LNCaP clone FGC (cell line): ENCODE measurements around the gene ZNF316.

Source experiments
- DNase-seq: peaks from one replicate; pipeline ENCODE4 v3.0.0-alpha.2; 2011; ENCODE audit warnings: low read depth
- H3K4me3 ChIP-seq: 2 replicates; pipeline ENCODE4 v1.5.1; 2011; ENCODE audit warnings: mild to moderate bottlenecking, low read depth, low read length, control low read depth
- CTCF ChIP-seq: IDR thresholded peaks from 2 replicates; pipeline ENCODE4 v1.5.1; 2012; ENCODE audit warnings: mild to moderate bottlenecking; ENCODE audit not compliant: control insufficient read depth, insufficient read depth; ENCODE audit errors: extremely low read depth

The ZNF316 gene

GRCh38 chr7:6614953-6615722, 22.0 kb upstream of the ZNF316 start, which contains the start of gene ZNF853:
Gene ZNF853 (plus strand): TSS chr7:6615610. CDS start chr7:6616175, 565 bp downstream.
- TF ChIP-seq CTCF: no peak

GRCh38 chr7:6615723-6616555, 21.2 kb upstream of the ZNF316 start:
- H3K4me3 ChIP-seq: no peak overlapping the region
- no peak for TF ChIP-seq CTCF
- no peak for DNase-seq

More at GRCh38 chr7:6614953-6615722, 22.0 kb upstream of the ZNF316 start, which contains the start of gene ZNF853:
- no peak within 1 kb of the TSS for H3K4me3 ChIP-seq
- no peak for DNase-seq

- DNase-seq: no peak
- no peak overlapping the region for H3K4me3 ChIP-seq
- no peak for TF ChIP-seq CTCF
These were observed 20.1 kb upstream of the ZNF316 start for GRCh38 chr7:6616854-6617643.

GRCh38 chr7:6618621-6619020, 18.5 kb upstream of the ZNF316 start:
- no peak for TF ChIP-seq CTCF
- H3K4me3 ChIP-seq: no peak overlapping the region
- no peak for DNase-seq

- no peak for TF ChIP-seq CTCF
- no peak overlapping the region for H3K4me3 ChIP-seq
- DNase-seq: no peak
These were observed 17.2 kb upstream of the ZNF316 start for GRCh38 chr7:6619961-6620360.

- no peak for DNase-seq
- no peak for TF ChIP-seq CTCF
- no peak overlapping the region for H3K4me3 ChIP-seq
These were observed 15.7 kb upstream of the ZNF316 start for GRCh38 chr7:6621195-6622133.
